HL-60 (cell line): ENCODE measurements around the gene GINS2.
A peak's percentile ranks its signal among the peaks of the same experiment; 100 is the strongest.

Experiments used
- DNase-seq, 2 experiments: peaks; one replicate each; pipeline ENCODE4 v3.0.0-alpha.2; 2010 to 2020; ENCODE audit warnings: low read depth in 1 of 2, low spot score in 1 of 2
- H3K27ac ChIP-seq: fragments of 250-450 bp; sonication (Bioruptor Pico); replicated peaks from 2 replicates; pipeline ENCODE4 v1.5.1; 2020; ENCODE audit warnings: mild to moderate bottlenecking, moderate library complexity
- H3K27me3 ChIP-seq: fragments of 250-450 bp; sonication (Bioruptor Pico); 2 replicates; pipeline ENCODE4 v1.5.1; 2021; ENCODE audit warnings: mild to moderate bottlenecking, moderate library complexity; ENCODE audit not compliant: insufficient read depth, poor library complexity, severe bottlenecking
- H3K4me3 ChIP-seq: replicated peaks from 2 replicates; pipeline ENCODE4 v1.5.1; 2011; ENCODE audit warnings: mild to moderate bottlenecking, control low read depth, low read length; ENCODE audit not compliant: insufficient read depth
- GABPA ChIP-seq: IDR thresholded peaks from 2 replicates; pipeline ENCODE4 v1.6.1; 2012; ENCODE audit warnings: low read depth
- POLR2AphosphoS5 ChIP-seq: IDR thresholded peaks from 2 replicates; pipeline ENCODE4 v1.6.1; 2012; ENCODE audit warnings: low read depth
- SPI1 ChIP-seq: IDR thresholded peaks from 2 replicates; pipeline ENCODE4 v1.6.1; 2012; ENCODE audit warnings: low read depth, mild to moderate bottlenecking, borderline replicate concordance
- TF ChIP-seq, protein P1 (sequence below): IDR thresholded peaks from one replicate; pipeline ENCODE4 v1.5.1; 2011; ENCODE audit warnings: low read length, control low read depth, inconsistent platforms; ENCODE audit not compliant: insufficient read depth
- TF ChIP-seq, protein P2 (sequence below): IDR thresholded peaks from 2 replicates; pipeline ENCODE4 v1.6.1; 2012; ENCODE audit warnings: low read depth; ENCODE audit not compliant: insufficient replicate concordance

Gene GINS2

DNA sequence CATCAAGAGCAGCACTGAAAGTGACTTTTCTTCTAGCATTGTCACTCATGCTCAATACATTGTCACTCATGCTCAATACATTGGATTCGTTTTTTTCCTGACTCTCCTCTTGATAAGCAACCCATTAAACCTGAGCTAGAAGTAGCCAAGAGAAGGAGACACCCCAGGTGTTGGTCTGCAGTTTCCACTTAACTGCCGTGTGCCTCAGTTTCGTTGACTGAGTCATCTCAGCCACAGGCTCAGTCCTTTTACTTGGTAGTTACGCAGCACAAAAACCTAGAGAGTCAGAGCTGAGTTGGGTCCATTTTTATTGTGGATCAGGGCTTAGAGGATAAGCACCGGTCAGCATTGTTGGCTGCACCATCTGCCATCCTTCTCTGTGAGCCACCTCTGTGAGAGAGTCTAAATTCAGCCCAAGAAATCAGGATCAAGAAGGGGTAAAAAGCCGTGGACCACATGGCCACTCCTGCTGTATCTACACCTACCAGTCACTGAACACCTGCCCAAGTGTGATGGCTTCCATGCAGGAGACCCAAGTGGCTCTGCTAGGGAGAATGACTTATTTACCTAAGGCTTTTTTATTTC, 11.3 kb downstream of the GINS2 start:
- H3K27ac ChIP-seq: no peak overlapping the region
- no peak for DNase-seq
- H3K27me3 ChIP-seq: no peaks in the 10 kb centered on the region
- H3K4me3 ChIP-seq: no peak overlapping the region
- TF ChIP-seq, protein P1, sequence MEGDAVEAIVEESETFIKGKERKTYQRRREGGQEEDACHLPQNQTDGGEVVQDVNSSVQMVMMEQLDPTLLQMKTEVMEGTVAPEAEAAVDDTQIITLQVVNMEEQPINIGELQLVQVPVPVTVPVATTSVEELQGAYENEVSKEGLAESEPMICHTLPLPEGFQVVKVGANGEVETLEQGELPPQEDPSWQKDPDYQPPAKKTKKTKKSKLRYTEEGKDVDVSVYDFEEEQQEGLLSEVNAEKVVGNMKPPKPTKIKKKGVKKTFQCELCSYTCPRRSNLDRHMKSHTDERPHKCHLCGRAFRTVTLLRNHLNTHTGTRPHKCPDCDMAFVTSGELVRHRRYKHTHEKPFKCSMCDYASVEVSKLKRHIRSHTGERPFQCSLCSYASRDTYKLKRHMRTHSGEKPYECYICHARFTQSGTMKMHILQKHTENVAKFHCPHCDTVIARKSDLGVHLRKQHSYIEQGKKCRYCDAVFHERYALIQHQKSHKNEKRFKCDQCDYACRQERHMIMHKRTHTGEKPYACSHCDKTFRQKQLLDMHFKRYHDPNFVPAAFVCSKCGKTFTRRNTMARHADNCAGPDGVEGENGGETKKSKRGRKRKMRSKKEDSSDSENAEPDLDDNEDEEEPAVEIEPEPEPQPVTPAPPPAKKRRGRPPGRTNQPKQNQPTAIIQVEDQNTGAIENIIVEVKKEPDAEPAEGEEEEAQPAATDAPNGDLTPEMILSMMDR: no peak
- TF ChIP-seq POLR2AphosphoS5 (no peak), GABPA (no peak), SPI1 (no peak)
- TF ChIP-seq, protein P2, sequence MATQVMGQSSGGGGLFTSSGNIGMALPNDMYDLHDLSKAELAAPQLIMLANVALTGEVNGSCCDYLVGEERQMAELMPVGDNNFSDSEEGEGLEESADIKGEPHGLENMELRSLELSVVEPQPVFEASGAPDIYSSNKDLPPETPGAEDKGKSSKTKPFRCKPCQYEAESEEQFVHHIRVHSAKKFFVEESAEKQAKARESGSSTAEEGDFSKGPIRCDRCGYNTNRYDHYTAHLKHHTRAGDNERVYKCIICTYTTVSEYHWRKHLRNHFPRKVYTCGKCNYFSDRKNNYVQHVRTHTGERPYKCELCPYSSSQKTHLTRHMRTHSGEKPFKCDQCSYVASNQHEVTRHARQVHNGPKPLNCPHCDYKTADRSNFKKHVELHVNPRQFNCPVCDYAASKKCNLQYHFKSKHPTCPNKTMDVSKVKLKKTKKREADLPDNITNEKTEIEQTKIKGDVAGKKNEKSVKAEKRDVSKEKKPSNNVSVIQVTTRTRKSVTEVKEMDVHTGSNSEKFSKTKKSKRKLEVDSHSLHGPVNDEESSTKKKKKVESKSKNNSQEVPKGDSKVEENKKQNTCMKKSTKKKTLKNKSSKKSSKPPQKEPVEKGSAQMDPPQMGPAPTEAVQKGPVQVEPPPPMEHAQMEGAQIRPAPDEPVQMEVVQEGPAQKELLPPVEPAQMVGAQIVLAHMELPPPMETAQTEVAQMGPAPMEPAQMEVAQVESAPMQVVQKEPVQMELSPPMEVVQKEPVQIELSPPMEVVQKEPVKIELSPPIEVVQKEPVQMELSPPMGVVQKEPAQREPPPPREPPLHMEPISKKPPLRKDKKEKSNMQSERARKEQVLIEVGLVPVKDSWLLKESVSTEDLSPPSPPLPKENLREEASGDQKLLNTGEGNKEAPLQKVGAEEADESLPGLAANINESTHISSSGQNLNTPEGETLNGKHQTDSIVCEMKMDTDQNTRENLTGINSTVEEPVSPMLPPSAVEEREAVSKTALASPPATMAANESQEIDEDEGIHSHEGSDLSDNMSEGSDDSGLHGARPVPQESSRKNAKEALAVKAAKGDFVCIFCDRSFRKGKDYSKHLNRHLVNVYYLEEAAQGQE: no peak

- 0 out of 2 replicates have a peak, but pooled peaks have one; percentile 47 for TF ChIP-seq POLR2AphosphoS5
- TF ChIP-seq, protein P1: no peak
- Histone ChIP-seq H3K27ac (no peak overlapping the region), H3K4me3 (no peak overlapping the region), H3K27me3 (no peaks in the 10 kb centered on the region)
- DNase-seq: no peak
These were observed 12.3 kb downstream of the GINS2 start for GRCh38 chr16:85676466-85676865.

DNA sequence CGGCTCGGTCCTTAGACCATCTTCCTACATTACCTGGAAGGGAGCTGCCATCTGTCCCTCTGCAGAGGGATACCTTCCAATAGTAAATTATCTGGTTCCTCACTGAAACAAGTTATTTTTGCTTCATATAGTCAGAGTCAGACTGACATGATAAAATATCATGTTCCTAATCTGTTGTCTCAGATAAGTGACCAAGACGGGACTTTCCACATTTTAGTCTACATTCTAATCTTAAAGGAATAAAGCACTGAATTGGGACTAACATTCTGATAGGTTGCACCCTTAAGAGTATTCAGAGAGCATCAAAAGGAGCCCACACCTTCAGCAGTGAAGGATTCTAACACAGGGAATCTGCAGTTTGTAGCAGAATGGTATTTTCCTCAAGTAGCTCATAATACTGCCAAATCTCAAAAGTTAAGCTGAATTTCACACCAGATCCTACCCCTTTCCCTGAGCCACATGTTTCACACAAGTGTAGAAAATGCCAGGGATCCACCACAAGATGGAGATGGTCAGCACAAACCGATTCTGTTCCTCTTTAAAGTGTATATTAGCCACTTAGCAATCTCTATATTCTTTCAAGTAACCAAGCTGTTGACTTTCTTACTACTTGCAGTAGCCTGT, 13.4 kb downstream of the GINS2 start:
- Histone ChIP-seq H3K27me3 (no peaks in the 10 kb centered on the region), H3K4me3 (no peak overlapping the region), H3K27ac (no peak overlapping the region)
- TF ChIP-seq POLR2AphosphoS5 (peak; percentile 50; the same call in 1 of the 2 replicates), GABPA (no peak), SPI1 (peak; percentile 21; the same call in 1 of the 2 replicates)
- TF ChIP-seq, protein P1: no peak
- TF ChIP-seq, protein P2: no peak
- peak in 1 of 2 experiments; percentile 36 for DNase-seq

- no peak overlapping the region for H3K27ac ChIP-seq
- no peak overlapping the region for H3K4me3 ChIP-seq
- no peaks in the 10 kb centered on the region for H3K27me3 ChIP-seq
- no peak for TF ChIP-seq GABPA
- TF ChIP-seq POLR2AphosphoS5: no peak
- no peak for TF ChIP-seq SPI1
- TF ChIP-seq, protein P2: no peak
- TF ChIP-seq, protein P1: no peak
- DNase-seq: no peak
These were observed 13.9 kb downstream of the GINS2 start for GRCh38 chr16:85674828-85675227.
